ENCODE data around the gene SUOX. TPM values are rescaled to one million over a fixed set of nuclear protein-coding genes. Genes with fewer than 3 reads are reported as not detected.
"Not testable (repeated sequence)": the region's sequence is repeated elsewhere in the genome, so short reads cannot be mapped to it uniquely, and the experiment has no call there.

SUOX gene
- total RNA-seq, 6 experiments from 2014 or later: 31.5 to 63.7 (median 47.9) TPM

GRCh38 chr12:56001487-56002100 is 4.5 kb downstream of the SUOX start:
- Histone ChIP-seq H3K4me3 (peak overlapping the region in 1 of 3 donors; percentile 13), H3K27me3 (no peaks in the 10 kb centered on the region), H3K9me3 (no peaks in the 10 kb centered on the region), H3K4me1 (peaks cover 0 to 36% (median 7%) of the 10 kb centered on the region in 4 donors), H3K36me3 (peaks cover 0 to 21% (median 7%) of the 10 kb centered on the region in 4 donors), H3K27ac (peak overlapping the region; percentile 62 to 81 (median 70))
- ATAC-seq: peak in 3 of 4 donors; percentile 14 to 33 (median 19)
- WGBS (ENCODE audit: insufficient coverage, low coverage, low lambda C conversion rate, missing lambda C conversion rate): 26% methylated on average over 7 of the region's 7 CpGs
- TF ChIP-seq POLR2A (IDR thresholded peaks at IDR 0.05) (no peak), CTCF (IDR thresholded peaks at IDR 0.05) (no peak)
- intact Hi-C loops (cut with DNase I): no loop called here
- no peak for DNase-seq

GRCh38 chr12:56003376-56003775 is 6.3 kb downstream of the SUOX start:
- Histone ChIP-seq H3K4me1 (peaks cover 0 to 29% (median 7%) of the 10 kb centered on the region in 4 donors), H3K36me3 (peaks cover 0 to 21% (median 7%) of the 10 kb centered on the region in 4 donors)
- H3K4me3 ChIP-seq; ATAC-seq; H3K27ac ChIP-seq; H3K27me3 ChIP-seq; H3K9me3 ChIP-seq; intact Hi-C loops (cut with DNase I); DNase-seq: not testable (repeated sequence)
- WGBS (ENCODE audit: insufficient coverage, low coverage, low lambda C conversion rate, missing lambda C conversion rate): 93% methylated on average over 5 of the region's 5 CpGs

DNA sequence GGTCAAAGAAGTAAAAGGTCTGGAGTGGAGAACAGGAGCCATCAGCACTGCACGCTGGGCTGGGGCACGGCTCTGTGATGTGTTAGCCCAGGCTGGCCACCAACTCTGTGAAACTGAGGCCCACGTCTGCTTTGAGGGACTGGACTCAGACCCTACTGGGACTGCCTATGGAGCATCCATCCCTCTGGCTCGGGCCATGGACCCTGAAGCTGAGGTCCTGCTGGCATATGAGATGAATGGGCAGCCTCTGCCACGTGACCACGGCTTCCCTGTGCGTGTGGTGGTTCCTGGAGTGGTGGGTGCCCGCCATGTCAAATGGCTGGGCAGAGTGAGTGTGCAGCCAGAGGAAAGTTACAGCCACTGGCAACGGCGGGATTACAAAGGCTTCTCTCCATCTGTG is 7.1 kb downstream of the SUOX start:
- H3K4me3 ChIP-seq: no peak overlapping the region
- no peaks in the 10 kb centered on the region for H3K9me3 ChIP-seq
- intact Hi-C loops (cut with DNase I): no loop called here
- WGBS (ENCODE audit: insufficient coverage, low coverage, low lambda C conversion rate, missing lambda C conversion rate): 90% methylated on average over 2 of the region's 10 CpGs
- no peaks in the 10 kb centered on the region for H3K27me3 ChIP-seq
- H3K4me1 ChIP-seq: peaks cover 0 to 22% (median 7%) of the 10 kb centered on the region in 4 donors
- no peak for DNase-seq
- peaks cover 0 to 21% (median 7%) of the 10 kb centered on the region in 4 donors for H3K36me3 ChIP-seq
- H3K27ac ChIP-seq: no peak overlapping the region
- TF ChIP-seq POLR2A (IDR thresholded peaks at IDR 0.05) (no peak), CTCF (IDR thresholded peaks at IDR 0.05) (no peak)
- no peak for ATAC-seq

DNA sequence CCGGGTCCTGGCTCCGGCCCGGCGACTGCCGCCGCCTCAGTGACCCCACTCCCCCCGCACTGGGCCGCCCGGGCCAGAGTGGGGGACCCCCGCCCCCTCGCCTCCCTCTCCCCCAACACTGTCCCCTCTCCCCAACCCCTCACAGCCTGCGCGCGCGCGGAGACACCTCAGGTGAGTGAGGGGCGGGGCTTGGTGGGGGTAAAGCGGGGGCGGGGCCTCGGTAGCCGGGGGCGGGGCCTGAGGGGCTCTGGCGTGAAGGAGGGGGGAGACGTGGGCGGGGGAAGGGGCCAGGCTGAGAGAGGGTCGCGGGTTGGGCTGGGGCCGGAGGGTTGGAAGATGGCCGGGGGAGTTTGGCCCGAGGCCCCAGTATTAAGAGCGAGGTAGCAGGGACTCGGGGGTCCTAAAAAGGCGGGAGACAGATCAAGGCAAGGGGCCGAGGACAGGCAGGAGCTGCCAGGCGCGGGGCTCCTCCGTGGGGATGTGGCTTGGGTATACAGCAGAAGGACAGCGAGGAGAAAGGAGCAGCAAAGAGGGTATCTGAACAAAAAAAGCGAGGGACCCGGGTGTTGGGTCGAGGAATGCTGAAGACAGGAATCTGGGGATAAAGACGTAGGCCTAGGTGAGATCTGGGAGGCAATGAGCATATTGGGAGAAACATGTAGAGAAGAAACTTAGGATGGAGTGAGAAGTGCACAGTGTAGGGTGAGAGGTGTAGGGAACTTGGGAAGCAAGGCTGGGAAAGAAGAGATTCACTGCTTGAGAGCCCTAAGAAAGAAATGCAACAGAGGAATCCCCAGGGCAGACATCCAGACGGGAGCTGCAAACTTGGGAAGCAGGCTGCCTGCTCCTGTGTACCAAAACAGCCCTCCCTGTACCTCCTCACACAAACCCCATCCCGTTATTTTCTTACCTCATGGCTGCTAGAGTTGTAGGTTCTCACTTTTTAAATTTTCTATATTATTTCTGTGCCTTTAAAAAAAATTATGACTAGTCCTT is 10.8 kb downstream of the SUOX start:
- Histone ChIP-seq H3K4me1 (peaks cover 0 to 13% (median 2%) of the 10 kb centered on the region in 4 donors), H3K4me3 (peak overlapping the region; percentile 77 to 90 (median 85)), H3K36me3 (peaks cover 0 to 18% (median 5%) of the 10 kb centered on the region in 4 donors), H3K9me3 (no peaks in the 10 kb centered on the region), H3K27ac (peak overlapping the region; percentile 41 to 78 (median 78)), H3K27me3 (no peaks in the 10 kb centered on the region)
- DNase-seq: peak in 2 of 3 donors; percentile 70 to 72
- TF ChIP-seq CTCF (IDR thresholded peaks at IDR 0.05) (no peak), POLR2A (IDR thresholded peaks at IDR 0.05) (no peak)
- 5% methylated on average over 38 of the region's 44 CpGs for WGBS (ENCODE audit: insufficient coverage, low coverage, low lambda C conversion rate, missing lambda C conversion rate)
- intact Hi-C loops (cut with DNase I): no loop called here
- ATAC-seq: peak; percentile 73 to 87 (median 79)

Data from right lobe of liver (tissue), 6 donors.